DMS79 (cell line): ENCODE data around the gene DNAAF2.
"Not testable (repeated sequence)": the region's sequence is repeated elsewhere in the genome, so short reads cannot be mapped to it uniquely, and the experiment has no call there.

ENCODE experiments used
- DNase-seq: peaks from one replicate; lab custom pipeline; 2025; lab: John Stamatoyannopoulos, UW

Gene DNAAF2

GRCh38 chr14:49584981-49585640 is 49.9 kb downstream of the DNAAF2 start:
- not testable (repeated sequence) for DNase-seq

GRCh38 chr14:49584058-49584457 is 51.0 kb downstream of the DNAAF2 start:
- DNase-seq, result no peak

- no peak for DNase-seq
Measured at GRCh38 chr14:49583629-49584028, 51.4 kb downstream of the DNAAF2 start.

- no peak for DNase-seq
Measured at GRCh38 chr14:49582113-49582977, 52.7 kb downstream of the DNAAF2 start.

GRCh38 chr14:49581209-49582112 is 53.6 kb downstream of the DNAAF2 start:
- DNase-seq, result no peak

- no peak for DNase-seq
Measured at GRCh38 chr14:49579841-49580240, 55.2 kb downstream of the DNAAF2 start.

GRCh38 chr14:49578141-49578540 is 56.9 kb downstream of the DNAAF2 start:
- no peak for DNase-seq
